LNCAP (cell line): ENCODE measurements around the gene FAM227A.

Source experiments
- TF ChIP-seq, protein P1 (sequence below): fragments of 450-650 bp; IDR thresholded peaks from 2 replicates; pipeline ENCODE4 v1.5.1; 2017; ENCODE audit warnings: mild to moderate bottlenecking

The FAM227A gene

GRCh38 chr22:38699143-38699542, 43.0 kb upstream of the FAM227A start:
- TF ChIP-seq, protein P1, sequence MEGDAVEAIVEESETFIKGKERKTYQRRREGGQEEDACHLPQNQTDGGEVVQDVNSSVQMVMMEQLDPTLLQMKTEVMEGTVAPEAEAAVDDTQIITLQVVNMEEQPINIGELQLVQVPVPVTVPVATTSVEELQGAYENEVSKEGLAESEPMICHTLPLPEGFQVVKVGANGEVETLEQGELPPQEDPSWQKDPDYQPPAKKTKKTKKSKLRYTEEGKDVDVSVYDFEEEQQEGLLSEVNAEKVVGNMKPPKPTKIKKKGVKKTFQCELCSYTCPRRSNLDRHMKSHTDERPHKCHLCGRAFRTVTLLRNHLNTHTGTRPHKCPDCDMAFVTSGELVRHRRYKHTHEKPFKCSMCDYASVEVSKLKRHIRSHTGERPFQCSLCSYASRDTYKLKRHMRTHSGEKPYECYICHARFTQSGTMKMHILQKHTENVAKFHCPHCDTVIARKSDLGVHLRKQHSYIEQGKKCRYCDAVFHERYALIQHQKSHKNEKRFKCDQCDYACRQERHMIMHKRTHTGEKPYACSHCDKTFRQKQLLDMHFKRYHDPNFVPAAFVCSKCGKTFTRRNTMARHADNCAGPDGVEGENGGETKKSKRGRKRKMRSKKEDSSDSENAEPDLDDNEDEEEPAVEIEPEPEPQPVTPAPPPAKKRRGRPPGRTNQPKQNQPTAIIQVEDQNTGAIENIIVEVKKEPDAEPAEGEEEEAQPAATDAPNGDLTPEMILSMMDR: no peak

DNA sequence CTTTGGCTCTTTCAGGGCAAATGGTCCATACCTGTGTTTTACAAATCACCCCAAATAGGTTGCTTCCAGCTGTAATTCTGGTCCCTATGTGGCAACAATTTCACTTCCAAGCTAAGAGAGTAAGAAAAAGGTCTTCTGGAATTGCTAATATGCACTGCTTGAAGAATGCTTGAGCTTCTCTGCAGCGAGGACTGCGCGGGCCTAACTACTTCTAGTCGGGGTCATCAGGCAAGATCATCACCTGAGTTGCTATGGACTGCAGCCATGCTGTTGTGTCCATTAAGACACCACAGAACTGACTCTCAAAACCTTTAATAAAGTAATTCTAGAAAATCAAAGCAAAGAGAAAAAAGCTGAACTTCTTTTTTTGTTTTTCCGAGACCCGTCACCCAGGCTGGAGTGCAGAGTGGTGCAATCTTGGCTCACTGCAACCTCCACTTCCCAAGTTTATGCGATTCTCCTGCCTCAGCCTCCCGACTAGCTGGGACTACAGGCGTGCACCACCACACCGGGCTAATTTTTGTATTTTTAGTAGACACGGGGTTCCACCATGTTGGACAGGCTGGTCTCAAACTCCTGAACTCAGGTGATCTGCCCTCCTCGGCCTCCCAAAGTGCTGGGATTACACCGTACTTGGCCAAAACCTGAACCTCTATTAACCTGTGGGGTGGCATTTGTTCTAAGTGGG, 42.4 kb upstream of the FAM227A start:
- TF ChIP-seq, protein P1: no peak

GRCh38 chr22:38697425-38698089, 41.4 kb upstream of the FAM227A start:
- TF ChIP-seq, protein P1: no peak

- TF ChIP-seq, protein P1: no peak
These were observed 40.6 kb upstream of the FAM227A start for GRCh38 chr22:38696606-38697424.

DNA sequence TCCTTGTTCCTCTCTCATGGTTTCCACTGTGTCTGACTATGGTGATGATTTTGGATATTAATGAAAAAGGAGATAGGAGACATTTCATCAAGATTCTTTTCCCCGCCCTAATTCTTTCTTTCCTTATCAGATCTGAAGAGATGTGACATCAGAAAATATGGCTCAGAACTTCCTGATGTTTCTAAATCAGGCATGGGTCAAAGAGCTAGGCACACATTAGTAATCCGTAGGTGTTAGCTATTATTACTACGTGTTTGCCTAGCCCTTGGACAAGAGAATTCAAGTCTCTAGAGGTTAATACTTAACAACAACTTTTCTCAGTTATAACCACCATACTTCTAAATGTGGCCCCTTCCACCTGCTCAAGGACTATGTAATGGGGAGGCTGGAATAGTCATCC, 38.7 kb upstream of the FAM227A start:
- TF ChIP-seq, protein P1: no peak

GRCh38 chr22:38694049-38694448, 37.9 kb upstream of the FAM227A start:
- TF ChIP-seq, protein P1: no peak

- TF ChIP-seq, protein P1: no peak
These were observed 33.5 kb upstream of the FAM227A start for GRCh38 chr22:38689651-38690050.
